ENCODE results near the gene IL3RA.
"Not testable (repeated sequence)": the region's sequence is repeated elsewhere in the genome, so short reads cannot be mapped to it uniquely, and the experiment has no call there.

The IL3RA gene

DNA sequence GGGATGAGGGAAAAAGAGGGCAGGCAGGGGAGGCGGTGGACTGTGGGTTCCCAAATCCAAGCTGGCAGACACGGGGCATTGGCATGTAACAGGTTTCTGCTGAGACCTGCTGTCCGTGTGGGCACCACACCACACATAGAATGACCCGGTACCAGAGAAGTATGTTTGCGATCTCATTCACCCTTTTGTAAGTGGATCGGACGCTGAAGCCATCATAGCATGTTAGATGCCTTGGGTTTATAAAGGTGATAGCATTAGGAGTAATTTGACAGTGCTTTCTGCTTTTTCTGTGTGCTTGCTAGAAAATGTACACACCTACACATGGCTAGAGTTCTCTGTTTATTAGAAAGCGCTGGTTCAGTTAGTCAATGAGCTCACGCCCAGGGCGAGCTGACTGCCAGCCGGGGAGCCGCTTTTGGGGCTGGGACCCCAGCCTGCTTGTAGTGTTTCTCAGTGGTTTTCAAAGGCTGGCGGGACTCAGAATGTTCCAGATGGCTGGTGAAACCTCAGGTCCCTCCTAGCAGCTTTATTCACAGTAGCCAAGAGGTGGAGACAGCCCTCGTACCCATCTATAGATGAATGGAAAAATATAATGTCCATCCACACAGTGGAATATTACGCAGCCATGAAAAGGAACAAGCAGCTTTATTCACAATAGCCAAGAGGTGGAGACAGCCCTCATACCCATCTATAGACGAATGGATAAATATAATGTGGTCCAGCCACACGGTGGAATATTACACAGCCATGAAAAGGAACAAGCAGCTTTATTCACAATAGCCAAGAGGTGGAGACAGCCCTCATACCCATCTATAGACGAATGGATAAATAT, 579 bp downstream of the IL3RA start:
- TF ChIP-seq, protein P1, sequence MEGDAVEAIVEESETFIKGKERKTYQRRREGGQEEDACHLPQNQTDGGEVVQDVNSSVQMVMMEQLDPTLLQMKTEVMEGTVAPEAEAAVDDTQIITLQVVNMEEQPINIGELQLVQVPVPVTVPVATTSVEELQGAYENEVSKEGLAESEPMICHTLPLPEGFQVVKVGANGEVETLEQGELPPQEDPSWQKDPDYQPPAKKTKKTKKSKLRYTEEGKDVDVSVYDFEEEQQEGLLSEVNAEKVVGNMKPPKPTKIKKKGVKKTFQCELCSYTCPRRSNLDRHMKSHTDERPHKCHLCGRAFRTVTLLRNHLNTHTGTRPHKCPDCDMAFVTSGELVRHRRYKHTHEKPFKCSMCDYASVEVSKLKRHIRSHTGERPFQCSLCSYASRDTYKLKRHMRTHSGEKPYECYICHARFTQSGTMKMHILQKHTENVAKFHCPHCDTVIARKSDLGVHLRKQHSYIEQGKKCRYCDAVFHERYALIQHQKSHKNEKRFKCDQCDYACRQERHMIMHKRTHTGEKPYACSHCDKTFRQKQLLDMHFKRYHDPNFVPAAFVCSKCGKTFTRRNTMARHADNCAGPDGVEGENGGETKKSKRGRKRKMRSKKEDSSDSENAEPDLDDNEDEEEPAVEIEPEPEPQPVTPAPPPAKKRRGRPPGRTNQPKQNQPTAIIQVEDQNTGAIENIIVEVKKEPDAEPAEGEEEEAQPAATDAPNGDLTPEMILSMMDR (IDR thresholded peaks at IDR 0.05; ENCODE audit: extremely low read depth, missing control alignments): no peak
- DNase-seq (ENCODE audit: low spot score): no peak

DNA sequence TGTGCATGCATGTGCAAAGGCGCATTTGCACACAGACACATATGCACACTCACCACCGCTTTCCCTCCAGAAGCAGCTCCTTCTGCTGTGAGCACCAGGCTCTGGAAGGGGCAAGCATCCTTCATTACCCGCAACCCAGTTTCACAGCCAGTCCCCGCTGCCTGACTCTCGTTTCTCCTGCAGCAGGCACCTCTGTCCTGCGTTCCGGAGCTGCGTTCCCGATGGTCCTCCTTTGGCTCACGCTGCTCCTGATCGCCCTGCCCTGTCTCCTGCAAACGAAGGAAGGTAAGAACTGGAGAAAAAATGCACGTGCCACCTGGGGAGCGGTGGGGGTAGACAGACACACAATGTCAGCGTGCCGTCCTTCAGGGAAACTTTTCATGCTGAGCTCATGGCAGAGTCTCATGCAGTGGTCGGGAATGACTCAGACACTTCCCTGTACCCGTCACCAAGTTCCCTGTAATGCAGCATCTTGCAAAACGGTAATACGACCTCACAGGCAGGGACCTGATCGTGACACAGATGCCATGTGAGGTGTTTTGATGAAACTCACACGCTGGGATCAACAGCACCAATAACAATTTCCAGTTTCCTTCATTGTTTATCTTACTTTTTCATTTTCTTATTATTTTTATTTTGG, 5.1 kb downstream of the IL3RA start:
- no peak for DNase-seq (ENCODE audit: low spot score)

DNA sequence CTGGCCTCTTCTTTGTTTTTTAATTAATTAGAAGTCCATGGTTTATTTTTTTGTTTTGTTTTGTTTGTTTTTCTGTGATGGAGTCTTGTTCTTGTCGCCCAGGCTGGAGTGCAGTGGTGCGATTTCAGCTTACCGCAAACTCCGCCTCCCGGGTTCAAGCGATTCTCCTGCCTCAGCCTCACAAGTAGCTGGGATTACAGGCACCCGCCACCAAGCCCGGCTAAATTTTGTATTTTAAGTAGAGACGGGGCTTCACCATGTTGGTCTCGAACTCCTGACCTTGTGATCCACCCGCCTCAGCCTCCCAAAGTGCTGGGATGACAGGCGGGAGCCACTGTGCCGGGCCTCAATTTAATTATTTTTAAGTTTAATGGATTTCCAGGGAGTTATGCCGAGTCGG, 13.0 kb downstream of the IL3RA start:
- not testable (repeated sequence) for DNase-seq (ENCODE audit: low spot score)

More for the DNA sequence above, 5.1 kb downstream of the IL3RA start:
- TF ChIP-seq, protein P1 (IDR thresholded peaks at IDR 0.05; ENCODE audit: extremely low read depth, missing control alignments): no peak

DNA sequence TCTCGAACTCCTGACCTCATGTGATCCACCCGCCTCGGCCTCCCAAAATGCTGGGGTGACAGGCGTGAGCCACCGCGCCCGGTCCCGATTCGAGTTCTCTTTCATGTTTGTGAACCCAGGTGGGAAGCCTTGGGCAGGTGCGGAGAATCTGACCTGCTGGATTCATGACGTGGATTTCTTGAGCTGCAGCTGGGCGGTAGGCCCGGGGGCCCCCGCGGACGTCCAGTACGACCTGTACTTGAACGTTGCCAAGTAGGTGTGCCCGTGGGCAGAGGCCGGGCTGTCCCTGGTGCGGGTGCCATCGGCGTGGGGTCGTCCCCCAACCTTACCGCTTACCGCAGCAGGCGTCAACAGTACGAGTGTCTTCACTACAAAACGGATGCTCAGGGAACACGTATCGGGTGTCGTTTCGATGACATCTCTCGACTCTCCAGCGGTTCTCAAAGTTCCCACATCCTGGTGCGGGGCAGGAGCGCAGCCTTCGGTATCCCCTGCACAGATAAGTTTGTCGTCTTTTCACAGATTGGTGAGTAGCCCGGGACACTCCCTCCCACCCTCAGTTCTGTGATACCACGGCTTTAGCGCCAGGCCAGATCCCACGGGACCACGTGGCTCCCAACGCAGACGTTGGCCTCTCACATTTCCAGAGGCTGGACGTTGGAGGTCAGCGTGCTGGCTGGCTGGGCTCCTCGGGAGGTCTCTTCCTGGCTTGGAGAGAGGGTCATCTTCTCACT, 15.6 kb downstream of the IL3RA start:
- no peak for DNase-seq (ENCODE audit: low spot score)
- TF ChIP-seq, protein P1 (IDR thresholded peaks at IDR 0.05; ENCODE audit: extremely low read depth, missing control alignments): no peak

DNA sequence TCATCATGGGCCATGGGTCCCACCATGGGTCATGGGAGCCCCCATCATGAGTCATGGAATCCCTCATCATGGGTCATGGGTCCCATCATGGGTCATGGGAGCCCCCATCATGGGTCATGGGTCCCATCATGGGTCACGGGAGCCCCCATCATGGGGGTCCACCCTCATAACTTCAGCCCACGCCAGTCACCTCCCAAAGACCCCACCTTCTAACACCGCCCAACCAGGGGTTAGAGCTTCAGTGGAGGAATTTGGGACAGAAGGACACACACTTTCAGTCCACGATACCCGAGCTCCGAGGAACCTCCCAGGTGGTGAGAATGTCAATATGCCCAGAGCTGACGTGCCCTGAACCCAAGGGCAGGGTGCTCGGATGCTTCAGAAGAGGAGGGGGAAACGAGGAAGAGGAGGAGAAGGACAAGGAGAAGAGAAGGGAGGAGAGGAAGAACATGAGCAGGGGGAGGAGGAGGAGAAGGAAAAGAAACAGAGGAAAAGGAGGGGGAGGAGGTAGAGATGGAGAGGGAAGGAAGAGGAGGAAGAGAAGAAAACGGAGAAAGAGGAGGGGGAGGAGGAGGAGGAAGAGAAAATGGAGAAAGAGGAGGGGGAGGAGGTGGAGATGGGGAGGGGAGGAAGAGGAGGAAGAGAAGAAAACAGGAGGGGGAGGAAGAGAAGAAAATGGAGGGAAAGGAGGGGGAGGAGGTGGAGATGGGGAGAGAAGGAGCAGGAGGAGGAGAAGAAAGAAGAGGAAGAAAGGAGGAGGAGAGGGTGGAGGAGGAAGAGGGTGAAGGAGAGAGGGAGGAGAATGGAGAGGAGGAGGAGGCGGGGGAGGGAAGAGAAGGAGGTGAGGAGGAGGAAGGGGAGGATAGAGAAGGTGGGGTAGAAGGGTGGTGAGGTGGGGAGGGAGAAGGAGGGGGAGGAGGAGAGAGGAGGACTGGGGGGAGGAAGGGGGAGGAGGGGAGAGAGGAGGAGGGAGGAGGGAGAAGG, 17.7 kb downstream of the IL3RA start:
- no peak for DNase-seq (ENCODE audit: low spot score)
- TF ChIP-seq, protein P1 (IDR thresholded peaks at IDR 0.05; ENCODE audit: extremely low read depth, missing control alignments): no peak

DNA sequence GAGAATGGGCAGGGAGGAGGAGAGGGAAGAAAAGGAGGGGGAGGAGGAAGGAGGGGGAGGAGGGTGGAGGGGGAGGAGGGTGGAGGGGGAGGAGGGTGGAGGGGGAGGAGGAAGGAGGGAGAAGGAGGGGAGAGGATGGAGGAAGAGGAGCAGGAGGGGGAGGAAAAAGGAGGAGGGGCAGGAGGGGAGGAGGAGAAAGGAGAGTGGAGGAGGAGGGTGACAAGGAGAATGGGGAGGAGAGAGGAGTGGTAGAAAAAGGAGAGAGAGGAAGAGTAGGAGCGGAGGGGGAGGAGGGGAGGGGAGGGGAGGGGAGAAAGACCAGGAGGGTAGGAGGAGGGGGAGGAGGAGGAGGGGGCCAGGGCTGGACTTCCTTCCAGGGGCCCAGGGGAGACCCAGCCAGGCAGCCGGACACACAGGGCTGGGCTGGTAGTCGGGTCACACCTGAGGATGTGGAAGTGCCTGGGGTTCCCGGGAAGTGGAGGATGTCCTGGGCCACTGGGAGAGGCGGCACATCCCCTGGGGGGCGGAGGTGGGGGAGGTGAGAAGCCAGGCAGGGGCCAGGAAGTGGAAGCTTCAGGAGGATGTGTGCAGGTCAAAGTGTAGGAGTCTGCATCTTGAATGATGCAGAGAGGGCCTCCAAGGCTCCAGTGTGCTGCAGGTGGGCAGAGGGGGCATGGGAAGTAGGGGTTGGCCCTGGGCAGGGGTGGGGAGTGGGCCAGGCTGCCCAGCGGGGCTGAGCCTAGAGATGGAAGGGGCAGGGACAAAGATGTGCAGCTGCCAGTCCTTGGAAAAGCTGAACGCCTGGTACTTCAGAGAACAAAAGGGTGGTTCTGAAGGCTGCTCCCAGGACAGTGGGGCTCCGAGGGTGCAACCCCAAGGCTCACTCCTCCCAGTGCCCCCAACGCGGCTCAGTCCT, 18.8 kb downstream of the IL3RA start:
- DNase-seq (ENCODE audit: low spot score): no peak
- TF ChIP-seq, protein P1 (IDR thresholded peaks at IDR 0.05; ENCODE audit: extremely low read depth, missing control alignments): no peak
